Tibial nerve (tissue), 4 donors: ENCODE measurements around the gene PRDM5.

Experiments used
- EP300 ChIP-seq, 2 donors: sonication (generic); formaldehyde crosslinking; IDR thresholded peaks; one replicate each; pipeline ENCODE4 v1.6.1; 2017; ENCODE audit warnings: antibody characterized with exemption in 2 of 2, mild to moderate bottlenecking in 1 of 2
- POLR2A ChIP-seq, 2 donors: fragments of 450-650 bp; IDR thresholded peaks; one replicate each; pipeline ENCODE4 v1.6.1; 2017; ENCODE audit warnings: antibody characterized with exemption in 2 of 2, mild to moderate bottlenecking in 2 of 2, moderate library complexity in 2 of 2
- TF ChIP-seq, protein P1 (sequence below), 5 experiments: fragments of 200-600 bp in 3 of 5; fragments of 450-650 bp in 2 of 5; sonication (generic) in 3 of 5; IDR thresholded peaks; one replicate each; pipeline ENCODE4 v1.5.1; 2016 to 2019; ENCODE audit warnings: antibody characterized with exemption in 5 of 5, mild to moderate bottlenecking in 3 of 5, moderate library complexity in 2 of 5

GRCh38 chr4:120723986-120724385 lies 198.5 kb downstream of the PRDM5 start:
- TF ChIP-seq, protein P1, sequence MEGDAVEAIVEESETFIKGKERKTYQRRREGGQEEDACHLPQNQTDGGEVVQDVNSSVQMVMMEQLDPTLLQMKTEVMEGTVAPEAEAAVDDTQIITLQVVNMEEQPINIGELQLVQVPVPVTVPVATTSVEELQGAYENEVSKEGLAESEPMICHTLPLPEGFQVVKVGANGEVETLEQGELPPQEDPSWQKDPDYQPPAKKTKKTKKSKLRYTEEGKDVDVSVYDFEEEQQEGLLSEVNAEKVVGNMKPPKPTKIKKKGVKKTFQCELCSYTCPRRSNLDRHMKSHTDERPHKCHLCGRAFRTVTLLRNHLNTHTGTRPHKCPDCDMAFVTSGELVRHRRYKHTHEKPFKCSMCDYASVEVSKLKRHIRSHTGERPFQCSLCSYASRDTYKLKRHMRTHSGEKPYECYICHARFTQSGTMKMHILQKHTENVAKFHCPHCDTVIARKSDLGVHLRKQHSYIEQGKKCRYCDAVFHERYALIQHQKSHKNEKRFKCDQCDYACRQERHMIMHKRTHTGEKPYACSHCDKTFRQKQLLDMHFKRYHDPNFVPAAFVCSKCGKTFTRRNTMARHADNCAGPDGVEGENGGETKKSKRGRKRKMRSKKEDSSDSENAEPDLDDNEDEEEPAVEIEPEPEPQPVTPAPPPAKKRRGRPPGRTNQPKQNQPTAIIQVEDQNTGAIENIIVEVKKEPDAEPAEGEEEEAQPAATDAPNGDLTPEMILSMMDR (IDR thresholded peaks at IDR 0.05), result no peak
- TF ChIP-seq POLR2A (IDR thresholded peaks at IDR 0.05) (no peak), EP300 (IDR thresholded peaks at IDR 0.05) (no peak)
